NCI-H1436 (cell line): Measurements from ENCODE around the gene EPB41L4A.

ENCODE experiments used
- DNase-seq: peaks from one replicate; lab custom pipeline; 2025; lab: John Stamatoyannopoulos, UW

The EPB41L4A gene

DNA sequence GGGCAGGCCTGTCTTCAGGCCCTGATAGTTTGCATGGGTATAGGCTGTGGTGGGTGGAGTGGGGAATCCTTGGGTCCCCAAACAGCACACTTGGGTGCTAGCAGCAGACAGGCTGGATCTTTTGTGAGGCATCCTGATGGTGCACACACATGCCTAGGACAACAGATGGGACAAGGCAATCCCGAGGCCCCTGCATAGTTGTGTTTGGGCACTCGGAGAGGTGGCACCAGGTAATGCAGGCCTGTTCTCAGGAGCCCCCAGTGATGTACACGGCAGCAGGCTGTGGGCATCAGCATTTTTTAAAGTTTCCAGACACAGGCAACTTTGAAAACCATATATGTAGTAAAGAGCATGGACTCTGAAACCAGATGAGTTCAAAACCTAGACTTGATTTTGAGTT, 65.4 kb downstream of the EPB41L4A start:
- no peak for DNase-seq

DNA sequence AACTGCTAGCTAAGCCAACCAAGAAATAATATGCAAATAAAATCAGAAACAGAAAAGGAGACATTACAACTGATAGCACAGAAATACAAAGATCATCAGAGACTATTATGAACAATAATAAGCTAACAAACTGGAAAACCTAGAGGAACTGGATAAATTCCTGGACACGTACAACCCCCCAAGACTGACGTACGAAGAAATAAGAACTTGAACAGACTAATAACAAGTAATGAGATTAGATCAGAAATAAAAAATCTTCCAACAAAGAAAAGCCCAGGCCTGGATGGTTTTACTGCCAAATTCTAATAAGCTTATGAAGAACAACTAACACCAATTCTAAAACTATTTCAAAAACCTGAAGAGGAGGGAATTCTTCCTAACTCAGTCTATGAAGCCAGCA, 67.9 kb downstream of the EPB41L4A start:
- no peak for DNase-seq

DNA sequence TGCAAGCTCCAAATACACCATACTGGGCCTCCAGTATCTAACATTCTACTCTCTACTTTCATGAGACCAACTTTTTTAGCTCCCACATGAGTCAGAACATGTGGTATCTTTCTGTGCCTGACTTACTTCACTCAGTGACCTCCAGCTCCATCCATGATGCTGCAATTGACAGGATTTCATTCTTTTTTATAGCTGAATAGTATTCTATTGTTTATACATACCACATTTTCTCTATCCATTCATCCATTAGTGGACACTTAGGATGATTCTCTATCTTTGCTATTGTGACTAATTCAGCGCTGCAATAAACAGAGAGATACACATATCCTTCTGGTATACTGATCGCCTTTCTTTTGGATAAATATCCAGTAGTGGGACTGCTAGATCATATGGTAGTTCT, 68.5 kb downstream of the EPB41L4A start:
- DNase-seq = no peak

- no peak for DNase-seq
These were observed 69.7 kb downstream of the EPB41L4A start for GRCh38 chr5:112349371-112349770.

DNA sequence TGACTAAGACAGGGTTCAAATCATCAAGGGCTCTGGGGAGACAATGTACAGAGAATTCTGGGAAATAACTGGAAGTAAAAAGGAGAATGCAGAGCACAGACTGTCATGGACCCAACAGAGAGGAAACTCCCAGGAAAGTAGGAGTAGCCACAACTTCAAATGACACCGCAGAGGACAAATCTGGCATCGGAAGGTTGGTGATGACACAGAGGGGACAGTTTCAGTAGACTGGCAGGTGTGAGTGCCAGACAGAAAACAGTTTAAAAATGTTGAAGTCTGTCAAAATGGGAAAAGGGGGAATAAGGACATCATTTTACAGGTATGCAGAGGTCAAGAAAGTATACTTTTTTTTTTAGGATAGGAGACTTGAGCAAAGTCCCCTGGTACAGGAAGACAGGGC, 70.2 kb downstream of the EPB41L4A start:
- no peak for DNase-seq

DNA sequence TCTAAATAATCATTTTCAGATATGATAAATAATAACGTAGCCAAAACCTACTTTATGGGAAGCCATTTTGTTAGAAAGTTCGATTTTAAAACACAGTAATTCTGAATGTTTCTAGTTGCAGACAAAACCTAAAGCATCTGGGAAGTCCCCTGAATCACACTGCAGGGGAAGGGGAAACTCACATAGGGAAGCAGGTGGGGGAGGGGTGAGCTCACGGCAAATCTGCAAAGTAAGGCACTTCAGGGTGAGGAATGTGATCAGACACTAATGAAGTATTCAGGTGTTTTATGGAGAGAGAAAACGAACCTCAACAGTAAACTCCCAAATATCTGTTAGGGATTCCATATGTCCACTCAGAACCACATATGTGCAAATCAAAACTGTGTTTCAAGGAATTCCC, 70.7 kb downstream of the EPB41L4A start:
- DNase-seq = no peak

DNA sequence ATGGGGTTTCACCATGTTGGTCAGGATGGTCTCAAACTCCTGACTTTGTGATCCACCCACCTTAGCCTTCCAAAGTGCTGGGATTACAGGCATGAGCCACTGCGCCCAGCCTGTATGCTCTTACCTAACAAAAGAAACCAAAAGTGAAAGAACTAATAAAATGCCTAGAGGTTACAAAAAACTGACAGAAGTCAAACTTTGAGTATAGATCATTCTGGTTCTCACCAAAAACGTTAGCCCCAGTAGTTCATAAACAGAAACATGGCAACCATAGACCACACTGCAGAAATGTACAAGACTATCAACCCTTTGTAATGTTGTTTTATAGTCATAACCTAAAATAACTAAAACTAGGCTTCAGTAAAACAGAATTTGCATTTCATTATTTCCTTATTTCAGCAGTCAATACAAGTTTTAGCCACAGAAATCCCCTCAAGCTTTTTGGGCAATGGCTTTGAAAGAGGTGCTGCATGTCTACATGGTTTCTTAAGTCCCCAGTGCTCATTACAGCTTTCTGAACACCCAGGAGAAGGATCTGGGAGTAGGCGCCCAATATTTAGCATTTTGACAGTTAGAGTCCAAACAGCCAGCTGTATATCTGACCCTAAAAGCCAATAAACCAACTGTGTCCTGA, 72.5 kb downstream of the EPB41L4A start:
- DNase-seq = no peak

DNA sequence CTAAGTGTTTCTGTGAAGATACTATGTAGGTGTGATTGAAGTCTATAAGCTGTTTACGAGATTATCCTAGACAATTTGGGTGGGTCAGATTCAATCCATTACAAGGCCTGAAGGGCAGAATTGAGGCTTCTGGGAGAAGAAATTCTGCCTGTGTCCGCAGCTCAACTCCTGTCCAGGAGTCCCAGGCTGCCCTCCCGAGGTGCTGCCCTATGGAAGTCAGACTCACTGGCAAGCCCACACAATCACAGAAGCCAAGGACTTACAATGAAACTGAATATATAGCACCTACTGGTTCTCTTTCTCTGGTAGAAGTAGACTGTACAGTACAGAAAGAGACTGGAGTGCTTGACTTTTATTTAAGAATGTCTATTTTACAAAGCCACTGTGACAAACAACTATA, 74.5 kb downstream of the EPB41L4A start:
- DNase-seq = no peak

GRCh38 chr5:112342389-112342788, 76.7 kb downstream of the EPB41L4A start:
- DNase-seq = no peak

DNA sequence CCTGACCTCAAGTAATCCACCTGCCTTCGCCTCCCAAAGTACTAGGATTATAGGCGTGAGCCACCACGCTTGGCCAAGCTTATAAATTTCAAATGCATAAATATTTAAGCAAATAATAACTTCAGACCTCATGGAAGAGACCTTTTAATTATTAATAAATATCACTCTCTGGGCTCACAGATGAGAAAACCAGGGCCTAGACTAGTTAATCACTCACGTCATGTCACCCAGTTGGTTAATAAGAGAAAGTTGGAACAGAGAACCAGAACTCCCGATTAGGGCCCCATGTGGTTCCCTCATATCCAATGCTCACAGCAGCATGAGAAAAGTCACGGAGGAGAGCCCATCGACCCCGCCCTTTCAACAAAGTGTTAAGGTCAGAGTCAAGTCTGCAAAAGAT, 79.3 kb downstream of the EPB41L4A start:
- DNase-seq = no peak

GRCh38 chr5:112338681-112339337, 80.3 kb downstream of the EPB41L4A start:
- DNase-seq = no peak

GRCh38 chr5:112333331-112333781, 85.7 kb downstream of the EPB41L4A start:
- no peak for DNase-seq

DNA sequence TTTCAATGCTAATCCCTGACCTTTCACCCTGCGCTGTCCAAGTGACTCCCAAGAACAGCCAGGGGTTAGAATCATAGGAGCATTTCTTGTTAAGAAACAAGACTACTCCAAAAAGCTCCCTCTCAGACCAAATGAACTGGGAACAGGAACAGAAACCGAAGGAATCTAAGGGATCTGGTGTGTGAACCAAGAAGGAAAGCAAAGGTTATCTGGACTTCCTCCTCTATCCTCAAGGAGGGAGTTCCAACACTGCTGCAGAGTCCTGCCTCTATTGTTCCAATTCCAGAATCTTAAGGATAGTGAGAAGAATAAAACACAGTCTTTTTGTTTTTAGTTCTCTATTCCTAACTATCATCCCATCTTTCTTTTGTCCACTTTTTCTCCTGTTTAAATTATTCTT, 87.2 kb downstream of the EPB41L4A start:
- no peak for DNase-seq

DNA sequence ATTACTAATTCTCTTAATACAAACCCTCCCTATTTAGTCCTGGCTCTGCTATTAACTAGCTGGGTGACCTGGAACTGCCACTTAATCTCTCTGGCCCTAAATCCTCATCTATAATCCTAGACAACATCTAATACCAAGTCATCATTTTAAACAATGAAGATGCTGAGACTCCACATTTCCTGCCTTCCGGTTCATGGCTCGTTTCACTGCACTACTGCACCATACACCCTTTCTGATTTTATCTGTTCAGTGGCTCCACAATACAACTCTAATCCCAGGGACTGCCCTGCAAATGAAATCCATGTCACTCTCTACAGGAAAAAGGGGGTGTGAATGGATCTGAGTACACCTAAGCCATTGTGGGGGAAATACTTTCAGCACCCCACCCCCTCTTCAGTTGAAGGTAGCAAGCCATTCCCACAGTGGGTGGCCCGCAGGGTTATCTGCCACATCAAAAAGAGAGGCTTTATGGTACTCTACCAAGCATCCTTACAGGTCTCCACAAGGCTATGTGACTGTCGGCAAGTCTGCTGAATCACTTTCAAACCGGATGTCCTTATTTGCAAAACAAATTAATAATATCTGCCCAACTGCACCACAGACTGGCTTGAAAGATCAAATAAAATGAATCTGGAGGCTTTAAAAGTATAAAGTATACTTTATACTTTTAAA, 89.5 kb downstream of the EPB41L4A start:
- no peak for DNase-seq

GRCh38 chr5:112323166-112323565, 95.9 kb downstream of the EPB41L4A start:
- no peak for DNase-seq

GRCh38 chr5:112320408-112320807, 98.7 kb downstream of the EPB41L4A start:
- DNase-seq = no peak

- no peak for DNase-seq
These were observed 100.7 kb downstream of the EPB41L4A start for GRCh38 chr5:112318346-112318745.

DNA sequence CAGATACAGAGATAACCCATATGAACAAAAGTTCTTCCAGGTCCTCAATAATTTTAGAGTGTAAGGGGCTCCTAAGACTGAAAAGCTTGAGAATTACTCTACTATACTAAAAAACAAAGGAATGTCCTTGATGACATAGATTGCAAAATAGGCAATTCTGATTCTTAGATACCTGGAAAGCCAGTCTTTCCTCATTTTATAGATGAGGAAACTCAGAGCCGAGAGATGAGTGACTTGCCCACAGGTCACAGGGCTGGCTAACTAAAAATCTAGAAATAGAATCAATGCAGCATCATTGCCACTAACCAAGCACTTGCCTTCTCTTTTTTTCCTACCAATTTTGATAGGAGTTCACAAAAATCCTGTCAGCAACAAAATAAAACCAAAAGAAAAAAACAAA, 101.2 kb downstream of the EPB41L4A start:
- DNase-seq = no peak

GRCh38 chr5:112316731-112317130, 102.3 kb downstream of the EPB41L4A start:
- no peak for DNase-seq

DNA sequence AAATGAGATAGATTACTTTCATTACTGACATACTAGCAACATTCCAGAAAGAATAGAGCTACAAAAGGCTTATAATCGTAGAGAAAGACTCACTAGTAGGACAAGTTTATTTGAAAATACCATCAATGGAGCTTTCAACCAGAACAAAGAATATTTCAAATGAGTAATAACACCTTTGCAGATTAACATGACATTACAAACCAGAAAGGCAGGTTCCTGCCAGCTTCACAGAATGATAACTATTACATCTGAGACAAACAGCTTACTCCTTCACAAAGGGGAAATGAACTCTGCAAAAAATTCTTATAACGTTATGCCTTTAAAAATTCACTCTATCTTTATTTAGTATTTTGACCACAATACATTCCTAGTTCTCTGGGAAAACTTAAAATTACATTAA, 103.1 kb downstream of the EPB41L4A start:
- DNase-seq = no peak

GRCh38 chr5:112312295-112313275, 106.5 kb downstream of the EPB41L4A start:
- DNase-seq = no peak

GRCh38 chr5:112310746-112311145, 108.3 kb downstream of the EPB41L4A start:
- DNase-seq = no peak
